ENCODE results near the gene EMCN. TPM values are rescaled to one million over a fixed set of nuclear protein-coding genes. Genes with fewer than 3 reads are reported as not detected.
"Not testable (repeated sequence)": the region's sequence is repeated elsewhere in the genome, so short reads cannot be mapped to it uniquely, and the experiment has no call there.

Gene EMCN
- total and polyA plus RNA-seq, 11 donors = 14.9 to 52.6 (median 27.4) TPM

DNA sequence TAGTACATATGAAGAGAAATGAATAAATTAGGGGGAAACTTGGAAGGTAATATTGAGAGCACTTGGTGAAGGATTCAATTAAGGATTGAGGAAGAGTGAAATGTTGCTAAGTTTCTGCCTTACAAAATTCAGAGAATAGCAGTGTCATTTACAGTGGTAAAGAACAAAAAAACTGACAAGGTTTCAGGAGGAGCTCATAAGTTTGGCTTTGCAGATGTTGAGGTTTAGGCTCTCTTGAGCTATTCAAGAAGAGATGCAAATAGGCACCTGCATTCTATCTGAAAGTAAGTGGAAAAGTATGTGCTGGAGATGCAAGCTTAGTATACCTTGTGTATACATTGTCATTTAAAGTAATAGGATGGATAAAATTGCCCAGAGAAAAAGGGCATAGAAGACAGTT, 22.3 kb upstream of the EMCN start:
- Histone ChIP-seq H3K36me3 (no peaks in the 10 kb centered on the region), H3K27me3 (no peaks in the 10 kb centered on the region), H3K4me3 (no peak overlapping the region), H3K27ac (no peak overlapping the region), H3K4me1 (peaks cover 0 to 4% (median 0%) of the 10 kb centered on the region in 12 donors), H3K9me3 (peaks cover 0 to 9% (median 0%) of the 10 kb centered on the region in 12 donors)
- DNase-seq (no peak), ATAC-seq (no peak)
- intact Hi-C loops (cut with DNase I) = no loop called here
- TF ChIP-seq POLR2A (IDR thresholded peaks at IDR 0.05) = no peak
- TF ChIP-seq, protein P1, sequence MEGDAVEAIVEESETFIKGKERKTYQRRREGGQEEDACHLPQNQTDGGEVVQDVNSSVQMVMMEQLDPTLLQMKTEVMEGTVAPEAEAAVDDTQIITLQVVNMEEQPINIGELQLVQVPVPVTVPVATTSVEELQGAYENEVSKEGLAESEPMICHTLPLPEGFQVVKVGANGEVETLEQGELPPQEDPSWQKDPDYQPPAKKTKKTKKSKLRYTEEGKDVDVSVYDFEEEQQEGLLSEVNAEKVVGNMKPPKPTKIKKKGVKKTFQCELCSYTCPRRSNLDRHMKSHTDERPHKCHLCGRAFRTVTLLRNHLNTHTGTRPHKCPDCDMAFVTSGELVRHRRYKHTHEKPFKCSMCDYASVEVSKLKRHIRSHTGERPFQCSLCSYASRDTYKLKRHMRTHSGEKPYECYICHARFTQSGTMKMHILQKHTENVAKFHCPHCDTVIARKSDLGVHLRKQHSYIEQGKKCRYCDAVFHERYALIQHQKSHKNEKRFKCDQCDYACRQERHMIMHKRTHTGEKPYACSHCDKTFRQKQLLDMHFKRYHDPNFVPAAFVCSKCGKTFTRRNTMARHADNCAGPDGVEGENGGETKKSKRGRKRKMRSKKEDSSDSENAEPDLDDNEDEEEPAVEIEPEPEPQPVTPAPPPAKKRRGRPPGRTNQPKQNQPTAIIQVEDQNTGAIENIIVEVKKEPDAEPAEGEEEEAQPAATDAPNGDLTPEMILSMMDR (IDR thresholded peaks at IDR 0.05) = no peak

DNA sequence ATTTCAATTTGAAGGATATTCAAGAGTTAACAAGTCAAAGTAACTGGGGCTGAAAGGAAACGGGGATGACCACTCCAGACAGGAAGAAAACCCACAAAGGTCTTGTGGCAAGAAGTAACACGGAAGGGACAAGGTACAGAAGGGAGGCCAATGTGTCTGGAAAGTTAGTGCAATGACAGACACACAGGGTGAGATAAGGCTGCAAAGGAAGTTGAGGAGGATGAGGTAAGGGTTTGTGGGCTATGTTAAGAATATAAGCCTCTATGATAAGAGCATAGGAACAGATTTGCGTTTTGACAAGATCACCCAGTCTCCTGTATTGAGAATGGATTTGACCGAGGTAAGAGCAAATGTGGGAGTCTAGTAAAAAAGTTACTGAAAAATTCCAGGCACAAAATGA, 21.9 kb upstream of the EMCN start:
- Histone ChIP-seq H3K27ac (no peak overlapping the region), H3K27me3 (no peaks in the 10 kb centered on the region), H3K9me3 (peaks cover 0 to 9% (median 0%) of the 10 kb centered on the region in 12 donors), H3K4me3 (no peak overlapping the region), H3K36me3 (no peaks in the 10 kb centered on the region), H3K4me1 (peaks cover 0 to 4% (median 0%) of the 10 kb centered on the region in 12 donors)
- WGBS, 4 donors = 21 to 25% (median 24%) methylated on average over 4 of the region's 4 CpGs
- intact Hi-C loops (cut with DNase I) = no loop called here
- no peak for DNase-seq
- no peak for TF ChIP-seq POLR2A (IDR thresholded peaks at IDR 0.05)
- TF ChIP-seq, protein P1 (IDR thresholded peaks at IDR 0.05) = no peak
- peak in 2 of 4 donors; percentile 56 to 62 for ATAC-seq

DNA sequence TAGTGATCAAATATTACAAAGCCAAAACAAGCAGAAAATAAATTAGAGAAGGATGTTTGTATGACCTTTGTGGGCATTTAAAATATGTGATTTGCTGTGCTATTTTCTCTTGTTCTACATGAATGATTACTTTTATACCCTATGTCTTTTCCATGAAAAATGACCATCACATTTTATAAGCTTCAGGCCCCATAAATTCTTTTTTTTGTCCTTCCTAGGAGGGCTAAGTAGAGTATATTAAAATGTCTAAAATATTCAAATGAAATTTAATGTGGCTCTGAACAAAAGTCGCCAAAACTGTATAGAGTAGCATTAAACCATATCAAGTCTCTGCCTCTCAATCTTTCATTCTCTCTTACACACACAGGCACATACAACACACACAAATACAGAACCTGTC, 15.9 kb upstream of the EMCN start:
- Histone ChIP-seq H3K27me3 (no peaks in the 10 kb centered on the region), H3K36me3 (no peaks in the 10 kb centered on the region), H3K27ac (no peak overlapping the region), H3K4me3 (no peak overlapping the region), H3K4me1 (peaks cover 0 to 4% (median 0%) of the 10 kb centered on the region in 12 donors), H3K9me3 (peaks cover 0 to 24% (median 3%) of the 10 kb centered on the region in 12 donors)
- 89 to 100% (median 95%) methylated on average over 1 of the region's 1 CpG for WGBS, 4 donors
- intact Hi-C loops (cut with DNase I) = no loop called here
- no peak for TF ChIP-seq POLR2A (IDR thresholded peaks at IDR 0.05)
- TF ChIP-seq, protein P1 (IDR thresholded peaks at IDR 0.05) = no peak
- ATAC-seq (no peak), DNase-seq (no peak)

GRCh38 chr4:100530161-100530560, 12.3 kb upstream of the EMCN start:
- ATAC-seq; H3K36me3 ChIP-seq; H3K4me1 ChIP-seq; intact Hi-C loops (cut with DNase I); H3K4me3 ChIP-seq; H3K27ac ChIP-seq; H3K27me3 ChIP-seq; DNase-seq: not testable (repeated sequence)
- H3K9me3 ChIP-seq = peaks cover 0 to 27% (median 3%) of the 10 kb centered on the region in 12 donors
- WGBS, 4 donors = 80 to 92% (median 87%) methylated on average over 4 of the region's 4 CpGs

DNA sequence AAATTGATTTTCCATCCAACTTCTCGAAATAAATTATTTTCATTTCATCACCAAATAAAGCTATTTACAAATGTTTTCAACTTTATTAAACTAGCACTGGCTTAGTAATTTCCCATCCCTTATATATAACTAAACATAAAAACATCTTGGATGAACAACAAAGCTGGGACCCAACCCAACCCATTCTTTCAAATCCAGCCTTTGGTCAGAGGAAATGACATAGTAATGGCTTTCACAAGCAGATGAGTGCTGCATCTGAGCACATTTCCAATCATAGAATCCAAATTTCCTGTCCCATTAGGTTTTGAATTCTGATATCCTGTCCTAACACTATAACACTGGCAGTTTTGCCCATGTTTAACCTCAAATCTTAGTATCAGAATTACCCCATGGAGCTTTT, 7.9 kb upstream of the EMCN start:
- peak in 2 of 4 donors; percentile 24 to 90 for ATAC-seq

More for the DNA sequence above, 7.9 kb upstream of the EMCN start:
- Histone ChIP-seq H3K4me1 (peaks cover 0 to 6% (median 0%) of the 10 kb centered on the region in 12 donors), H3K27me3 (no peaks in the 10 kb centered on the region), H3K27ac (peak overlapping the region in 10 of 12 donors; percentile 4 to 71 (median 42)), H3K4me3 (no peak overlapping the region), H3K36me3 (no peaks in the 10 kb centered on the region), H3K9me3 (peaks cover 0 to 27% (median 3%) of the 10 kb centered on the region in 12 donors)
- TF ChIP-seq POLR2A (IDR thresholded peaks at IDR 0.05) = no peak
- TF ChIP-seq, protein P1 (IDR thresholded peaks at IDR 0.05) = no peak
- intact Hi-C loops (cut with DNase I) = no loop called here
- peak in 2 of 5 donors; percentile 25 to 38 for DNase-seq
- WGBS, 4 donors = 29 to 72% (median 59%) methylated on average over 1 of the region's 1 CpG
